ENCODE measurements around the gene PRR18.

The PRR18 gene

DNA sequence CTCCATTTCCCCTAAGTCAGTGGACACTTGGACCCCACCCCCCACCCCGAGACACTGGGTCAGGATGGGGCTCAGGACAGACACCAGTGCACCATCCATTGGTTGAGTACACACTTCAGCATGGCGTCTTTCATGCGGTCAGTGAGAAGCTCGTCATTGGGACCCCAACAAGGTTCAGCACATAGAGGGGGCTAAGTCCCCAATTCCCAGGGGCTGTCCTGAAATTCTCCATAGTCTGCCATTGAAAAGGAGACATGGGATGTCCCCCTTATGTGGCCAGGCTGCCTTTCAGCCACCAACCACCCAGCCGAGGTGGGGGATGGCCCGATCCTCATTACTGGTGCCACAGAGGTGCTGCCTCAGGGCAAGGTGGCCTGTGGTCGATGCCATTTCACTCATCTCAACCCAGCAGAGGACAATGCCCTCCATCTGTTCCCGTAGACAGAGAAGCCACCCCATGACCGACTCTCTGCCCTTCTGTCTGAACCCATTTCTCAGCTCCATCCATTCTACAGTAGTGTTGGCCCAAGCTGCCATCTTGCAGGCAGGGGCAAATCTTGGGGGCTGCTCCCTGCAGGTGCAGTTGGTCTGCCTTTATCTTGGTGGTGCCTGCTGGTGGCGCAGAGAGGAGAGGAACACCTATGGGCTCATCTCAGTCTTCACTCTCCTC, 37.4 kb downstream of the PRR18 start:
- Histone ChIP-seq H3K9ac (ENCODE audit: low read depth, low read length) (no peak overlapping the region), H3K4me2 (ENCODE audit: insufficient read depth, low read length) (no peak overlapping the region), H3K4me3 (ENCODE audit: low read depth in 1 of 2, low read length in 2 of 2) (no peak overlapping the region), H3K79me2 (ENCODE audit: insufficient read depth, low read length) (no peaks in the 10 kb centered on the region), H2AFZ (ENCODE audit: low read depth, low read length) (no peak overlapping the region), H3K36me3 (ENCODE audit: insufficient read depth, low read length) (no peaks in the 10 kb centered on the region), H3K27ac (ENCODE audit: low read length) (no peak overlapping the region), H4K20me1 (ENCODE audit: insufficient read depth, low read length) (no peaks in the 10 kb centered on the region), H3K9me3 (ENCODE audit: insufficient read depth, low read length, severe bottlenecking) (no peaks in the 10 kb centered on the region), H3K4me1 (ENCODE audit: insufficient read depth, low read length) (peaks cover 4% of the 10 kb centered on the region), H3K27me3 (ENCODE audit: insufficient read depth, low read length, poor library complexity) (no peaks in the 10 kb centered on the region)
- no peak for ATAC-seq (ENCODE audit: insufficient read depth, low read depth)
- no peak for DNase-seq
- TF ChIP-seq, protein P1, sequence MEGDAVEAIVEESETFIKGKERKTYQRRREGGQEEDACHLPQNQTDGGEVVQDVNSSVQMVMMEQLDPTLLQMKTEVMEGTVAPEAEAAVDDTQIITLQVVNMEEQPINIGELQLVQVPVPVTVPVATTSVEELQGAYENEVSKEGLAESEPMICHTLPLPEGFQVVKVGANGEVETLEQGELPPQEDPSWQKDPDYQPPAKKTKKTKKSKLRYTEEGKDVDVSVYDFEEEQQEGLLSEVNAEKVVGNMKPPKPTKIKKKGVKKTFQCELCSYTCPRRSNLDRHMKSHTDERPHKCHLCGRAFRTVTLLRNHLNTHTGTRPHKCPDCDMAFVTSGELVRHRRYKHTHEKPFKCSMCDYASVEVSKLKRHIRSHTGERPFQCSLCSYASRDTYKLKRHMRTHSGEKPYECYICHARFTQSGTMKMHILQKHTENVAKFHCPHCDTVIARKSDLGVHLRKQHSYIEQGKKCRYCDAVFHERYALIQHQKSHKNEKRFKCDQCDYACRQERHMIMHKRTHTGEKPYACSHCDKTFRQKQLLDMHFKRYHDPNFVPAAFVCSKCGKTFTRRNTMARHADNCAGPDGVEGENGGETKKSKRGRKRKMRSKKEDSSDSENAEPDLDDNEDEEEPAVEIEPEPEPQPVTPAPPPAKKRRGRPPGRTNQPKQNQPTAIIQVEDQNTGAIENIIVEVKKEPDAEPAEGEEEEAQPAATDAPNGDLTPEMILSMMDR (IDR thresholded peaks at IDR 0.05; ENCODE audit: borderline replicate concordance, extremely low read depth, low read length, poor library complexity, severe bottlenecking), result no peak
- TF ChIP-seq EZH2 (IDR thresholded peaks at IDR 0.05; ENCODE audit: borderline replicate concordance, low read depth, low read length, severe bottlenecking), result no peak

DNA sequence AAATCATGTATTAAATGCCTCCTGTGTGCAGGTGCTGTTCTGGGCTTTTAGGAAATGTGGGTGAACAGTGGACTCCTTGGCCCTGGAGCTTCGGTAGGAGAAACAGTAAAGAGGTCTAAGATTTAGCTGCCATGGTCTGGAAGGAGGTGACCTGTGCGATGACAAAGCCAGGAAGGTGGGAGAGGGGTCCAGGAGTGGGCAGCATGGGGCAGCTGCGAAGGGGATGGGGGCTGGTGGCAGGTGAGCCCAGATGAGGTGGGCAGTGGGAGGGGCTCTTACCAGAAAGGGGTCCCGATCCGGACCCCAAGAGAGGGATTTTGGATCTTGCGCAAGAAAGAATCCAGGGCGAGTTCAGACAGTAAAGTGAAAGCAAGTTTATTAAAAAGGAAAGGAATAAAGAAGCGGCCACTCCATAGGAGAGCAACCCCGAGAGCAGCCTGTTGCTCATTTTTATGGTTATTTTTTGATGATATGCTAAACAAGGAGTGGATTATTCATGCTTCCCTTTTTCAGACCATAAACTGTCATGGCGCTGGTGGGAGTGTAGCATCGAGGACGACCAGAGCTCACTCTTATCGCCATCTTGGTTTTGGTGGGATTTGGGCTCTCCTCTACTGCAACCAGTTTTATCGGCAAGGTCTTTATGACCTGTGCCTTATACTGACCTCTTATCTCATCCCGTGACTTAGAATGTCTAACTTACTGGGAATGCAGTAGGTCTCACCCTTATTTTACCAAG, 38.7 kb downstream of the PRR18 start:
- no peak overlapping the region for H3K27ac ChIP-seq (ENCODE audit: low read length)
- no peak overlapping the region for H3K4me3 ChIP-seq (ENCODE audit: low read depth in 1 of 2, low read length in 2 of 2)
- no peaks in the 10 kb centered on the region for H3K9me3 ChIP-seq (ENCODE audit: insufficient read depth, low read length, severe bottlenecking)
- no peak for ATAC-seq (ENCODE audit: insufficient read depth, low read depth)
- no peak overlapping the region for H3K9ac ChIP-seq (ENCODE audit: low read depth, low read length)
- no peaks in the 10 kb centered on the region for H4K20me1 ChIP-seq (ENCODE audit: insufficient read depth, low read length)
- H3K36me3 ChIP-seq (ENCODE audit: insufficient read depth, low read length), result no peaks in the 10 kb centered on the region
- H3K4me1 ChIP-seq (ENCODE audit: insufficient read depth, low read length), result no peaks in the 10 kb centered on the region
- no peak overlapping the region for H3K4me2 ChIP-seq (ENCODE audit: insufficient read depth, low read length)
- no peaks in the 10 kb centered on the region for H3K79me2 ChIP-seq (ENCODE audit: insufficient read depth, low read length)
- TF ChIP-seq, protein P1 (IDR thresholded peaks at IDR 0.05; ENCODE audit: borderline replicate concordance, extremely low read depth, low read length, poor library complexity, severe bottlenecking), result no peak
- TF ChIP-seq EZH2 (IDR thresholded peaks at IDR 0.05; ENCODE audit: borderline replicate concordance, low read depth, low read length, severe bottlenecking), result no peak
- H2AFZ ChIP-seq (ENCODE audit: low read depth, low read length), result no peak overlapping the region
- DNase-seq, result no peak
- H3K27me3 ChIP-seq (ENCODE audit: insufficient read depth, low read length, poor library complexity), result no peaks in the 10 kb centered on the region

DNA sequence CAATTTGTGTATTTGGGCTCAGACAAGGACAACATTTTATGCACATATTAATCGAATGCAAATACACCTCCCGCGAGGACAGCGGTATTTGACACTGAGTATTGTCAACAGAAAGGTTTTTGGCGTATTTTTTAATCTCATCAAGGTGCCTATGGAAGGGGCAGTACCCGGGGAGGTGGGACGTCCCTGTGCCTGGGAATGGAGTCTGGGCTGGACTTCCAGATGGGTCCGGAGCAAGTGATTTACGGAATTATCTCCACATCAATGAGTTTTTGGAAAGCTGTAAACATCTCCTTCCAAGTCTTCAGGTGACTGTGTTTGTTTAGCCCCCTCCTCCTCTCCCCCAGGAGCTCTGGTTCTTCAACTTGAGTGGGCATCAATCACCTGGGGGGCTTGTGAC, 39.8 kb downstream of the PRR18 start:
- no peak for TF ChIP-seq EZH2 (IDR thresholded peaks at IDR 0.05; ENCODE audit: borderline replicate concordance, low read depth, low read length, severe bottlenecking)
- TF ChIP-seq, protein P1 (IDR thresholded peaks at IDR 0.05; ENCODE audit: borderline replicate concordance, extremely low read depth, low read length, poor library complexity, severe bottlenecking), result no peak
- DNase-seq (no peak), ATAC-seq (ENCODE audit: insufficient read depth, low read depth) (no peak)
- no peaks in the 10 kb centered on the region for H3K79me2 ChIP-seq (ENCODE audit: insufficient read depth, low read length)
- H2AFZ ChIP-seq (ENCODE audit: low read depth, low read length), result no peak overlapping the region
- H3K27me3 ChIP-seq (ENCODE audit: insufficient read depth, low read length, poor library complexity), result no peaks in the 10 kb centered on the region
- no peak overlapping the region for H3K4me2 ChIP-seq (ENCODE audit: insufficient read depth, low read length)
- no peak overlapping the region for H3K27ac ChIP-seq (ENCODE audit: low read length)
- H3K36me3 ChIP-seq (ENCODE audit: insufficient read depth, low read length), result no peaks in the 10 kb centered on the region
- H3K9ac ChIP-seq (ENCODE audit: low read depth, low read length), result no peak overlapping the region
- no peaks in the 10 kb centered on the region for H4K20me1 ChIP-seq (ENCODE audit: insufficient read depth, low read length)
- H3K4me1 ChIP-seq (ENCODE audit: insufficient read depth, low read length), result no peaks in the 10 kb centered on the region
- no peak overlapping the region for H3K4me3 ChIP-seq (ENCODE audit: low read depth in 1 of 2, low read length in 2 of 2)
- no peaks in the 10 kb centered on the region for H3K9me3 ChIP-seq (ENCODE audit: insufficient read depth, low read length, severe bottlenecking)
